GM18508 (cell line): ENCODE results near the gene CCL27.

Experiments used
- ATAC-seq: cut with Tn5 transposase; IDR thresholded peaks from one replicate; pipeline ENCODE4 v1.9.1; 2021; ENCODE audit warnings: moderate number of reproducible peaks; ENCODE audit not compliant: insufficient read depth, unreplicated experiment

Gene CCL27

GRCh38 chr9:34629491-34629808 is 33.0 kb downstream of the CCL27 start:
- no peak for ATAC-seq

- no peak for ATAC-seq
Observed at GRCh38 chr9:34628656-34629490, 33.6 kb downstream of the CCL27 start, which contains the start of gene ARID3C. TSS of gene ARID3C (minus strand) at chr9:34629066. CDS start at chr9:34628014, 1,052 bp downstream.

- no peak for ATAC-seq
Observed at GRCh38 chr9:34627716-34628655, 34.5 kb downstream of the CCL27 start.

GRCh38 chr9:34625186-34625486 is 37.3 kb downstream of the CCL27 start:
- no peak for ATAC-seq

- no peak for ATAC-seq
Observed at GRCh38 chr9:34624475-34625185, 37.8 kb downstream of the CCL27 start.

- ATAC-seq, result no peak
Observed at GRCh38 chr9:34623374-34624235, 38.9 kb downstream of the CCL27 start.

- peak; percentile 92 for ATAC-seq
Observed at GRCh38 chr9:34620061-34620994, 42.1 kb downstream of the CCL27 start, which contains the start of gene DCTN3. TSS of gene DCTN3 (minus strand) at chr9:34620495. CDS start at chr9:34620464, 31 bp downstream.

- no peak for ATAC-seq
Observed at GRCh38 chr9:34615132-34615531, 47.3 kb downstream of the CCL27 start.

- ATAC-seq, result no peak
Observed at GRCh38 chr9:34612788-34613390, 49.6 kb downstream of the CCL27 start.
